ENCODE results near the gene SLC29A2.

DNA sequence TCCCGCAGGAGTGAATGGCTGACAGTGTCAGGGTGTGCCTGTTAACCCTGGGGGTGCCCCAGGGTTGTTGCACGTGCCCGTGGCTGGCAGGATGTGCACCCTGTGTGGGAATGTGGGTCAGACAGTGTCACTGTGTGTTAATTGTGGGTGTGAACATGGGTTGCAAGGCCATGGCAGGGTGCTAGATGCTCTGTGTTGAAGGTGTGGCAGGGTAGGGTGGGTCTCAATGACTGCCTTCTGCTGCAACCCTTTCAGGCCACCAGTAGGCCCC, 43.6 kb downstream of the SLC29A2 start:
- no peak for TF ChIP-seq GATA3 (IDR thresholded peaks at IDR 0.05; ENCODE audit: low read depth, low read length)
- no peak for TF ChIP-seq GATA2 (IDR thresholded peaks at IDR 0.05; ENCODE audit: low read depth, low read length)

All from SH-SY5Y (cell line).